H1 (cell line): Measurements from ENCODE around the gene CFAP61. TPM values are rescaled to one million over a fixed set of nuclear protein-coding genes. Genes with fewer than 3 reads are reported as not detected.

Experiments used
- ASH2L ChIP-seq: fragments of 200-600, 300-600 bp; sonication (generic); IDR thresholded peaks from one replicate; pipeline ENCODE4 v1.7.1; 2017; ENCODE audit warnings: low read length
- BACH1 ChIP-seq: IDR thresholded peaks from 2 replicates; pipeline ENCODE4 v1.6.1; 2012; ENCODE audit warnings: low read length, improper control_type of control experiment
- CBX5 ChIP-seq: fragments of 300-800, 300-1000 bp; sonication (generic); IDR thresholded peaks from 2 replicates; pipeline ENCODE4 v1.7.1; 2016; ENCODE audit warnings: antibody characterized with exemption, low read length, low read depth
- EGR1 ChIP-seq: IDR thresholded peaks from 2 replicates; pipeline ENCODE4 v1.6.1; 2011; ENCODE audit warnings: low read depth, low read length, borderline replicate concordance
- FOSL1 ChIP-seq: IDR thresholded peaks from 2 replicates; pipeline ENCODE4 v1.6.1; 2011; ENCODE audit warnings: mild to moderate bottlenecking, low read depth, low read length, moderate library complexity; ENCODE audit not compliant: insufficient read depth
- NANOG ChIP-seq: IDR thresholded peaks from 2 replicates; pipeline ENCODE4 v1.6.1; 2011; ENCODE audit warnings: low read length, low read depth, mild to moderate bottlenecking, inconsistent platforms; ENCODE audit not compliant: insufficient read depth, poor library complexity, severe bottlenecking
- RAD21 ChIP-seq, 2 experiments: IDR thresholded peaks in 1 of 2; conservative IDR thresholded peaks in 1 of 2; 2 replicates each; pipeline ENCODE4 v1.6.1; 2011; ENCODE audit warnings: low read depth in 2 of 2, low read length in 2 of 2, improper control_type of control experiment in 1 of 2, inconsistent platforms in 1 of 2, mild to moderate bottlenecking in 1 of 2, moderate library complexity in 1 of 2
- TAF1 ChIP-seq: IDR thresholded peaks from 2 replicates; pipeline ENCODE4 v1.6.1; 2011; ENCODE audit warnings: mild to moderate bottlenecking, low read depth, low read length
- YY1 ChIP-seq: IDR thresholded peaks from 2 replicates; pipeline ENCODE4 v1.6.1; 2011; ENCODE audit warnings: low read depth, mild to moderate bottlenecking, low read length
- polyA plus RNA-seq, 7 experiments: library from polyadenylated mRNA; depleted of rRNA in 3 of 7; stranded (reverse) in 5 of 7; unstranded in 2 of 7; fragments of >200 nt in 5 of 7; fragments of 200-250 nt in 2 of 7; gene quantifications; 1 replicate in 5 of 7; 2 replicates in 1 of 7; 4 replicates in 1 of 7; pipeline versions ENCODE4 v1.2.1 to v1.2.3, GENCODE V29; 2011 to 2013; ENCODE audit warnings: missing spikeins in 2 of 7, mixed read lengths in 2 of 7
- total RNA-seq: library from RNA; stranded (reverse); fragmentation: NEBNext Ultra II Directional; extraction: Animal tissue kit (Norgen Biotek cat#: 25700); gene quantifications from 2 replicates; pipeline ENCODE4 v1.2.1, GENCODE V29; 2021

The CFAP61 gene
- total and polyA plus RNA-seq, 2 of the 8 experiments (the other 6 are each of a cell fraction or from before 2014, with no cell fraction given): 0.29 to 0.61 TPM

DNA sequence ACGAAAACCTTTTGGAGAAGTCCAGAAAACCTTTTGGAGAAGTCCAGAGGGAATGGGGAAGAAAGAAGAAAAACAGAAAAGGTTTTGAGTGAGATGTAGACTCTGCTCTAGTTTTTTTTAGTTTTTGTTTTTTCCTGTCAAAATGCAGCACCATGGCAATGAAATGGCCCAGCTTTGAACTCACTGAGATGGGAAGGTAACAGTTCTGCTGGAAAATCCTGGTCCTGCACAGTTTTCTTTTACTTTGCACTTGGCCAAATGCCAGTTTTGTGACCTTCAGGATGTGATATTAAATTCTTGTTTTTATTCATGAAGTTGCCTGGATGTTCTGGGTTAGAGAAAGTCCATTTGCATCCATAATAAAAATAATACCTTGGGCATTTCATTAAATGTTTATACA lies 145.7 kb downstream of the CFAP61 start (continued):
- TF ChIP-seq CBX5 (no peak), NANOG (no peak), ASH2L (no peak), YY1 (no peak), BACH1 (no peak), EGR1 (no peak), RAD21 (IDR thresholded peaks at IDR 0.05 in 1 of 2, conservative IDR thresholded peaks at IDR 0.05 in 1 of 2; ENCODE audit: low read depth in 2 of 2, low read length in 2 of 2) (no peak), FOSL1 (no peak), TAF1 (no peak)
